CD4-positive, alpha-beta T cell (primary cell): ENCODE measurements around the gene ARHGEF4. TPM values are rescaled to one million over a fixed set of nuclear protein-coding genes. Genes with fewer than 3 reads are reported as not detected.
"Not testable (repeated sequence)": the region's sequence is repeated elsewhere in the genome, so short reads cannot be mapped to it uniquely, and the experiment has no call there.

Experiments
- ATAC-seq: fragments of 200-7000 bp; cut with Tn5 transposase; one replicate; pipeline ENCODE4 v1.10.0; 2022; ENCODE audit warnings: mild to moderate bottlenecking; ENCODE audit not compliant: poor library complexity
- CTCF ChIA-PET: fragments of 350-600 bp; sonication (Branson Sonifier 250); formaldehyde crosslinking; loops from one replicate; lab custom pipeline; 2021; ENCODE audit warnings: antibody characterized with exemption, inconsistent platforms; lab: Charles Lee
- POLR2A ChIA-PET: fragments of 350-600 bp; sonication (Branson Sonifier 250); formaldehyde crosslinking; loops from one replicate; lab custom pipeline; 2021; ENCODE audit warnings: antibody characterized with exemption, inconsistent platforms; lab: Charles Lee
- DNase-seq, 14 experiments: peaks; one replicate each; pipeline ENCODE4 v3.0.0-alpha.2; 2013 to 2020; ENCODE audit warnings: mixed read lengths in 2 of 14
- H3K27ac ChIP-seq, 2 donors: one replicate each; pipeline versions ENCODE4 v1.5.1 to v1.7.0; 2013; ENCODE audit warnings: low read length in 2 of 2, low read depth in 1 of 2, mild to moderate bottlenecking in 1 of 2
- H3K27me3 ChIP-seq, 2 experiments: 1 replicate in 1 of 2; 2 replicates in 1 of 2; pipeline versions ENCODE4 v1.6.1 to v1.7.0; 2013; ENCODE audit warnings: low read length in 2 of 2, control low read depth in 1 of 2, mild to moderate bottlenecking in 1 of 2, moderate library complexity in 1 of 2; ENCODE audit not compliant: insufficient read depth in 2 of 2, control insufficient read depth in 1 of 2
- H3K36me3 ChIP-seq: one replicate; pipeline ENCODE4 v1.6.1; 2013; ENCODE audit warnings: low read length, control low read depth; ENCODE audit not compliant: insufficient read depth
- H3K4me1 ChIP-seq: one replicate; pipeline ENCODE4 v1.6.1; 2013; ENCODE audit warnings: low read length, control low read depth; ENCODE audit not compliant: insufficient read depth
- H3K4me3 ChIP-seq: one replicate; pipeline ENCODE4 v1.5.1; 2013; ENCODE audit warnings: mild to moderate bottlenecking, low read length, moderate library complexity
- H3K9me3 ChIP-seq, 2 experiments: 1 replicate in 1 of 2; 2 replicates in 1 of 2; pipeline versions ENCODE4 v1.6.1 to v1.7.0; 2013; ENCODE audit warnings: low read length in 2 of 2, mild to moderate bottlenecking in 2 of 2, control low read depth in 1 of 2, moderate library complexity in 1 of 2; ENCODE audit not compliant: control insufficient read depth in 1 of 2, insufficient read depth in 1 of 2
- H3K27ac Mint-ChIP-seq: one replicate; pipeline ENCODE4 v1.8.0; 2020; ENCODE audit warnings: mixed read lengths
- H3K27me3 Mint-ChIP-seq: one replicate; pipeline ENCODE4 v1.8.0; 2021; ENCODE audit warnings: mixed read lengths
- H3K36me3 Mint-ChIP-seq: one replicate; pipeline ENCODE4 v1.8.0; 2021; ENCODE audit warnings: low read depth, mixed read lengths
- H3K4me1 Mint-ChIP-seq: one replicate; pipeline ENCODE4 v1.8.0; 2021; ENCODE audit warnings: low read depth, mixed read lengths
- H3K4me3 Mint-ChIP-seq: one replicate; pipeline ENCODE4 v1.8.0; 2020; ENCODE audit warnings: mild to moderate bottlenecking, mixed read lengths
- H3K9me3 Mint-ChIP-seq: one replicate; pipeline ENCODE4 v1.8.0; 2020; ENCODE audit warnings: mixed read lengths
- CTCF ChIP-seq: fragments of 200-600 bp; IDR thresholded peaks from one replicate; pipeline ENCODE4 v1.8.0; 2022; ENCODE audit warnings: antibody characterized with exemption, mild to moderate bottlenecking
- intact Hi-C, 2 experiments: fragments of 100-400 bp; cut with DNase I in 1 of 2; cut with micrococcal nuclease in 1 of 2; formaldehyde crosslinking; loops; one replicate each; pipeline versions ENCODE4 v1.15.1 to v1.9.0; 2023 to 2025; cut with DNase I, micrococcal nuclease
- total RNA-seq, 174 experiments: library from RNA in 2 of 174; stranded (reverse) in 2 of 174; gene quantifications; one replicate each; pipeline ENCODE4 v1.2.3 and lab custom pipeline; 2021 to 2026

ARHGEF4 gene
- total RNA-seq, 2 experiments from 2014 or later = 3.6 to 4.1 TPM

- intact Hi-C loops = no loop called here
- H3K27me3 Mint-ChIP-seq = peaks cover 23% of the 10 kb centered on the region
- H3K27ac ChIP-seq = no peak overlapping the region
- H3K27me3 ChIP-seq = peaks cover 0 to 2% of the 10 kb centered on the region in 2 experiments
- H3K9me3 Mint-ChIP-seq = no peaks in the 10 kb centered on the region
- no peaks in the 10 kb centered on the region for H3K4me1 Mint-ChIP-seq
- no peak for TF ChIP-seq CTCF
- CTCF ChIA-PET = no interaction called here
- H3K27ac Mint-ChIP-seq = no peak overlapping the region
- DNase-seq (no peak), ATAC-seq (no peak)
- peaks cover 0 to 5% of the 10 kb centered on the region in 2 experiments for H3K9me3 ChIP-seq
- POLR2A ChIA-PET = no interaction called here
- H3K36me3 Mint-ChIP-seq = no peaks in the 10 kb centered on the region
- H3K36me3 ChIP-seq = no peaks in the 10 kb centered on the region
- H3K4me3 ChIP-seq = no peak overlapping the region
- no peaks in the 10 kb centered on the region for H3K4me1 ChIP-seq
- no peak overlapping the region for H3K4me3 Mint-ChIP-seq
Measured at GRCh38 chr2:130898553-130898952, 61.8 kb downstream of the ARHGEF4 start.

DNA sequence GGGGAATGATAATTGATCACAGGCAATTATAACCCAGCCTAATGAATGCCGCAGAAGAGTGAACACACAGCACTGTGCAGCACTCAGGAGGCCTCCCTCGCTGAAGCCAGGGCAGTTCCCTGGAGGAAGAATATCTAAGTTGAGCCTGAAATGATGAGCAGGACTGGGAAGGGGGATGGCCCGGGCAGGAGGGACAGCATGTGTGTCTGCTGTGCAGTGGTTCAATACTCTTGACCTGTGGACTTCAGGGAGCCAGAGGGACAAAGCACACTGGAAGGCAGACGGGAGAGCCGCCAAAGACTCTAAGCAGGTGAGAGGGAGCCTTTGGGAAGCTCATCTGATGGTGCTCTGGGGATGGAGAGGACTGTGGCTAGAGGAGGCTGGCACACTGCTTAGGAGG lies 62.6 kb downstream of the ARHGEF4 start:
- no peaks in the 10 kb centered on the region for H3K36me3 ChIP-seq
- Mint-ChIP-seq H3K4me3 (no peak overlapping the region), H3K9me3 (no peaks in the 10 kb centered on the region), H3K27ac (no peak overlapping the region), H3K4me1 (no peaks in the 10 kb centered on the region), H3K27me3 (peaks cover 17% of the 10 kb centered on the region), H3K36me3 (no peaks in the 10 kb centered on the region)
- CTCF ChIA-PET = no interaction called here
- H3K27ac ChIP-seq = no peak overlapping the region
- TF ChIP-seq CTCF = no peak
- intact Hi-C loops = no loop called here
- no peaks in the 10 kb centered on the region for H3K9me3 ChIP-seq
- ATAC-seq (no peak), DNase-seq (no peak)
- POLR2A ChIA-PET = no interaction called here
- H3K4me3 ChIP-seq = no peak overlapping the region
- H3K27me3 ChIP-seq = peaks cover 0 to 2% of the 10 kb centered on the region in 2 experiments
- H3K4me1 ChIP-seq = no peaks in the 10 kb centered on the region

GRCh38 chr2:130901061-130901460 lies 64.3 kb downstream of the ARHGEF4 start:
- no peaks in the 10 kb centered on the region for H3K27me3 ChIP-seq
- ChIA-PET CTCF (no interaction called here), POLR2A (no interaction called here)
- H3K4me1 ChIP-seq = no peaks in the 10 kb centered on the region
- H3K4me3 Mint-ChIP-seq = no peak overlapping the region
- no peak overlapping the region for H3K27ac Mint-ChIP-seq
- H3K36me3 Mint-ChIP-seq = no peaks in the 10 kb centered on the region
- H3K27me3 Mint-ChIP-seq = peaks cover 12% of the 10 kb centered on the region
- DNase-seq = no peak
- no peak for TF ChIP-seq CTCF
- no peaks in the 10 kb centered on the region for H3K4me1 Mint-ChIP-seq
- H3K36me3 ChIP-seq = no peaks in the 10 kb centered on the region
- no peaks in the 10 kb centered on the region for H3K9me3 Mint-ChIP-seq
- no peak for ATAC-seq
- no peaks in the 10 kb centered on the region for H3K9me3 ChIP-seq
- no peak overlapping the region for H3K27ac ChIP-seq
- intact Hi-C loops = no loop called here
- H3K4me3 ChIP-seq = no peak overlapping the region

DNA sequence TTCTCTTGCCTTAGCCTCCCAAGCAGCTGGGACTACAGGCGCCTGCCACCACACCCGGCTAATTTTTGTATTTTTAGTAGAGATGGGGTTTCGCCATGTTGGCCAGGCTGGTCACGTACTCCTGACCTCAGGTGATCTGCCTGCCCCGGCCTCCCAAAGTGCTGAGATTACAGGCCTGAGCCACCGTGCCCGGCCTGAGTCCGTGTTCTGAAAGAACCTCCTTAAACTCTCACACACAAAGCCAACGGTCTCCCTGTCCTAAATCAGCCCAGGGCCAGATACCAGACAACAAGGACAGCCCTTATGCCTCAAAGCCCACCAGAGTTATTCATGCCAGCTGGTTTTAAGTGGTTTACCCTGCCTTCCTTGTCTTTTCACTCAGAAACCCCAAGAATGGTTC lies 64.9 kb downstream of the ARHGEF4 start:
- DNase-seq, POLR2A ChIA-PET, H3K27ac ChIP-seq, intact Hi-C loops, CTCF ChIA-PET, H3K4me1 Mint-ChIP-seq, H3K4me1 ChIP-seq, H3K9me3 Mint-ChIP-seq, H3K36me3 Mint-ChIP-seq, H3K4me3 Mint-ChIP-seq, ATAC-seq, H3K4me3 ChIP-seq, H3K27me3 ChIP-seq, H3K27ac Mint-ChIP-seq, H3K36me3 ChIP-seq, H3K9me3 ChIP-seq: not testable (repeated sequence)
- peaks cover 15% of the 10 kb centered on the region for H3K27me3 Mint-ChIP-seq
